Measurements from ENCODE around the gene DAAM1. TPM values are rescaled to one million over a fixed set of nuclear protein-coding genes. Genes with fewer than 3 reads are reported as not detected.

Gene DAAM1
- total RNA-seq, 8 experiments from 2014 or later = 23.1 to 115 (median 75.3) TPM

GRCh38 chr14:59347915-59348314 is 159.4 kb downstream of the DAAM1 start:
- Histone ChIP-seq H3K27ac (no peak overlapping the region), H3K4me3 (no peak overlapping the region), H3K4me1 (replicated peaks in 1 of 2) (peaks cover 24 to 29% of the 10 kb centered on the region in 2 donors)
- in situ Hi-C loops (cut with MboI; ENCODE audit: low pct_unique_long_range_greater_than_20kb in 2 of 9, low sequenced_read_pairs in 9 of 9, unreplicated experiment in 9 of 9) = no loop called here
- ATAC-seq (replicated peaks in 6 of 8) = no peak
- WGBS, 10 experiments = 85 to 100% (median 95%) methylated on average over 1 to 3 of the region's 3 CpGs; no CpG with 5 or more reads in 1 of the 10 experiments

- H3K4me1 ChIP-seq (replicated peaks in 1 of 2) = peaks cover 12 to 15% of the 10 kb centered on the region in 2 donors
- in situ Hi-C loops (cut with MboI; ENCODE audit: low pct_unique_long_range_greater_than_20kb in 2 of 9, low sequenced_read_pairs in 9 of 9, unreplicated experiment in 9 of 9) = no loop called here
- H3K4me3 ChIP-seq = no peak overlapping the region
- ATAC-seq (replicated peaks in 6 of 8) = no peak
- H3K27ac ChIP-seq = no peak overlapping the region
- 68 to 100% (median 82%) methylated on average over 1 to 4 of the region's 4 CpGs; no CpG with 5 or more reads in 1 of the 10 experiments for WGBS, 10 experiments
These were observed 160.8 kb downstream of the DAAM1 start for GRCh38 chr14:59349258-59349701.

DNA sequence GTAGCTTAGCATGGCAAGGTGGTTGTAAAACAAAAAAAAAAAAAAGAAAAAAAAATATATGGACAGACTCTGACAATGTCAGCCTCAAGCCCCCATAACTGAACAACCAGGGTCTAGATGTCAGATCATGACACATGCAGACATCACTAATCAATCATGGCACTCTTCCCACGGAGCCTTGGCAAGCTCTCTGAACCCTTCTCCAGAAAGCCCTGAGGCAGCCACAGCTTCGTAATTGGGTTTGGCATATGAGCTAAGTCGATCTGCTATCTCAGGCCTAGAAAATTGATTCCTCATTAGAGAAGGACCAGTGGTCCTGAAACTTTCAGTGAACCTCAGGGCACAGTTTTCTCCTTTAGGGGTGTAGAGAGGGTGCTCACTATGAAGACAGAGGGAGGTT is 164.5 kb downstream of the DAAM1 start:
- Histone ChIP-seq H3K4me1 (replicated peaks in 1 of 2) (no peaks in the 10 kb centered on the region), H3K4me3 (no peak overlapping the region), H3K27ac (no peak overlapping the region)
- in situ Hi-C loops (cut with MboI; ENCODE audit: low pct_unique_long_range_greater_than_20kb in 2 of 9, low sequenced_read_pairs in 9 of 9, unreplicated experiment in 9 of 9) = no loop called here
- ATAC-seq (replicated peaks in 6 of 8) = no peak
- 20 to 100% (median 90%) methylated on average over 1 to 3 of the region's 3 CpGs; no CpG with 5 or more reads in 5 of the 10 experiments for WGBS, 10 experiments

DNA sequence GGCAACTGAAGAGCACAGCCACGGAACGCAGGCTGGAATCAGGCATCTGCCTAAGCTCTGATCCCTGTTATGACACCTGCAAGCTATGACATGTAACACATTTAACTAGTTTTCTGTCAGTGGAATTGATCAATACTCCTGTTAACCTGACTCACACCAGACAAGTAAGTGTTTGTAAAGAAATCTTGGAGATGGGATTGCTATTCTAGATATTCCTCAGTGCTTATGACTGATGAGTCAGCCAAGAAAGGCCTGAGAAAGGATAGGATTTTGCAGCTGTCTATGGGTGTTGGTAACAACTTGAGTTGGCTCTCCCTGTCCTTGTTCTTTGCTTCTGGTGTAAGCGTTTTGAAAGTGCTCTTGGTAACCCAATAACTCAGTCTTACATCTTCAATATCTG is 166.2 kb downstream of the DAAM1 start:
- in situ Hi-C loops (cut with MboI; ENCODE audit: low pct_unique_long_range_greater_than_20kb in 2 of 9, low sequenced_read_pairs in 9 of 9, unreplicated experiment in 9 of 9) = no loop called here

DNA sequence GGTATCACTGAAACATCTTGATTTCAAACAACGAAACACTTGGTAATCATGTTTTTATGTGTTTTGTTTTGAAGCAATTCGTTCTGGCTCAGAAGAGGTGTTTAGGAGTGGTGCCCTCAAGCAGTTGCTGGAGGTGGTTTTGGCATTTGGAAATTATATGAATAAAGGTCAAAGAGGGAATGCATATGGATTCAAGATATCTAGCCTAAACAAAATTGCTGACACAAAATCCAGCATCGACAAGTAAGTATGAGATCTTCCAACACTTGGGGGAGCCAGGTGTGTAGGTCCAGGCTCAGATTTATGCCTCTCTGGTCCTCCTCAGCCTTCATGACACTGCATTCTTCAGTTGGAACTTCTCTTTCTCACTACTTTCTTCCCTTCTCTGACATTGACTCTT is 166.6 kb downstream of the DAAM1 start:
- Histone ChIP-seq H3K4me3 (no peak overlapping the region), H3K4me1 (replicated peaks in 1 of 2) (no peaks in the 10 kb centered on the region), H3K27ac (no peak overlapping the region)
- 11 to 100% (median 93%) methylated on average over 1 to 3 of the region's 3 CpGs for WGBS, 10 experiments
- in situ Hi-C loops (cut with MboI; ENCODE audit: low pct_unique_long_range_greater_than_20kb in 2 of 9, low sequenced_read_pairs in 9 of 9, unreplicated experiment in 9 of 9) = no loop called here
- peak in 2 of 8 experiments; percentile 2 to 10 for ATAC-seq (replicated peaks in 6 of 8)

More for the DNA sequence above, 166.2 kb downstream of the DAAM1 start:
- H3K27ac ChIP-seq = no peak overlapping the region
- peak in 3 of 8 experiments; percentile 32 to 60 (median 40) for ATAC-seq (replicated peaks in 6 of 8)
- 67 to 100% (median 97%) methylated on average over 1 to 3 of the region's 3 CpGs; no CpG with 5 or more reads in 1 of the 10 experiments for WGBS, 10 experiments
- H3K4me3 ChIP-seq = no peak overlapping the region
- H3K4me1 ChIP-seq (replicated peaks in 1 of 2) = no peaks in the 10 kb centered on the region

DNA sequence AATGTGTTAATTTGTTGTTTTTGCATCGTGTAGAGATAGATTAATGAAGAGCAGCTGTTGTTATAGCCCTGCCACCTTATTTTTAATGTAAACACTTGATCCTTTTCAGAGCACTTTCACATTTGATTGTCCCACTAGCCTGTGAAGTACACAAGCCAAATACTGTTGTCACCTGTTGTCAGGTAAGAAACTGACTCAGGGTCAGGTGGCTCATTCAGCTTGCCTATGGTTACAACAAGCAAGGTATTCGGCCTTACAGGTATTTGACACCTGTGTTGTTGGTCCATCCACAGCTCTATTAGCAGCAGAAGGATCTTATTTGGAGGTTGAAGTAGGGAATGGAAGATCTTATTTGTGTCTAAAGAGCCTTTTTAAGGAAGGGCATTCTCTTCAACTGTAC is 167.8 kb downstream of the DAAM1 start:
- 11 to 100% (median 86%) methylated on average over 1 to 2 of the region's 2 CpGs; no CpG with 5 or more reads in 1 of the 10 experiments for WGBS, 10 experiments
- H3K4me1 ChIP-seq (replicated peaks in 1 of 2) = no peaks in the 10 kb centered on the region
- H3K27ac ChIP-seq = no peak overlapping the region

DNA sequence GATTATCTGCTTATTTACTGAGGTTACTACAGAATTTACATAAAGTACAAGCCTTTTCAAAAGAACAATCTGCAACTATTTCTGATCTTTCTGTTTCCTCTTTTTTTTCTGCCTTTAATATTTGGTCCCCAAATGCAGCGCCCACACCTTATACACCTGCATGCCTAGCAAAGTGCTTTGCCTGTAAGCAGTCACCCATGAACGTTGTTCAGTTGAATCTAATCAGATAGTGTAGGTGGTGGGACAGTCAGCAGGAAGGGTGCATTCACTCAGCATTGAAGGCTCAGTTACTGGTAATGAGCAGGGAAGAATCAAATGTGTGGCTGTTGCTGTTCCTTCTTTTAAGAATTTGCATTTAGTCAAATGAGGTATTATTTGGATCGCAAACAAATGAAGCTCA is 168.3 kb downstream of the DAAM1 start:
- Histone ChIP-seq H3K27ac (no peak overlapping the region), H3K4me1 (replicated peaks in 1 of 2) (no peaks in the 10 kb centered on the region), H3K4me3 (no peak overlapping the region)
- WGBS, 10 experiments = 57 to 100% (median 91%) methylated on average over 1 to 3 of the region's 3 CpGs; no CpG with 5 or more reads in 3 of the 10 experiments
- ATAC-seq (replicated peaks in 6 of 8) = no peak
- in situ Hi-C loops (cut with MboI; ENCODE audit: low pct_unique_long_range_greater_than_20kb in 2 of 9, low sequenced_read_pairs in 9 of 9, unreplicated experiment in 9 of 9) = no loop called here

More for the DNA sequence above, 167.8 kb downstream of the DAAM1 start:
- no peak overlapping the region for H3K4me3 ChIP-seq
- ATAC-seq (replicated peaks in 6 of 8) = no peak
- in situ Hi-C loops (cut with MboI; ENCODE audit: low pct_unique_long_range_greater_than_20kb in 2 of 9, low sequenced_read_pairs in 9 of 9, unreplicated experiment in 9 of 9) = no loop called here

DNA sequence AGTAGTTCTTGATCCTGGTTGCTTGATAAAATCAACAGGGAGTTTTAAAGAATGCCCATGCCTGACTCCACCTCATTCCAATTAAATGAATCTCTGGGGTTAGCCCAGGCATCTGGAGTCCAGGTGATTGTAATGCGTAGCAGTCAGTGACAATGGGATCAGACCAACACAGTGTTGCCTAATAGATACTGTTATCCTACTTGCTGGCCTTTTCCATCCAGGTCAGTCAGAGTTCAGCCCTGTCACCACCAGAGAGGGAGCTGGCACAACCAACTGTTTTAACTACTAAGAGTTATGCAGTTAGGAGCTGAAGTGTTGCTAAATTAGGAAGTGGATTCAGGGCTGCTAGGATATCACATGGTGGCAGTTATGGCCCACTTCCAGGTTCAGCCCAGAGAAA is 169.6 kb downstream of the DAAM1 start:
- H3K4me1 ChIP-seq (replicated peaks in 1 of 2) = no peaks in the 10 kb centered on the region

DNA sequence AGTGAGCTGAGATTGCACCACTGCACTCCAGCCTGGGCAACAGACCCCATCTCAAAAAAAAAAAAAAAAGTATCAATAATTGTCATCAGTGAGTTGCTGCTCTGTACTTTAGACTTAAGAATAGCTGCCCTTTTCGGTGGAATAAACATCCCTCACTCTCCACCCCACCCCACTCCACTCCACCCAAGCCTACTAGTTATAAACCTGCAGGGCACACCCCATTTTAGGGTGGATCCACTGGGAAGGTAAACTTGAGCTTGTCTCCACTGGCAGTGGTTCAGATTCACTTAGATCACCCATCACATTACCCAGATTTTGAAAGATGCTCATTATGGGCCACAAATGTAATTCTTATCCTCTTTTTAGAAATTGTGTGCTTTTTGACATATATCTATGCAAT is 170.3 kb downstream of the DAAM1 start:
- H3K4me1 ChIP-seq (replicated peaks in 1 of 2) = no peaks in the 10 kb centered on the region
- ATAC-seq (replicated peaks in 6 of 8) = peak in 1 of 8 experiments; percentile 12

More for the DNA sequence above, 169.6 kb downstream of the DAAM1 start:
- in situ Hi-C loops (cut with MboI; ENCODE audit: low pct_unique_long_range_greater_than_20kb in 2 of 9, low sequenced_read_pairs in 9 of 9, unreplicated experiment in 9 of 9) = no loop called here
- H3K4me3 ChIP-seq = no peak overlapping the region
- H3K27ac ChIP-seq = no peak overlapping the region
- WGBS, 10 experiments = 0 to 57% (median 20%) methylated on average over 1 of the region's 1 CpG; no CpG with 5 or more reads in 5 of the 10 experiments
- peak in 6 of 8 experiments; percentile 56 to 86 (median 71) for ATAC-seq (replicated peaks in 6 of 8)

DNA sequence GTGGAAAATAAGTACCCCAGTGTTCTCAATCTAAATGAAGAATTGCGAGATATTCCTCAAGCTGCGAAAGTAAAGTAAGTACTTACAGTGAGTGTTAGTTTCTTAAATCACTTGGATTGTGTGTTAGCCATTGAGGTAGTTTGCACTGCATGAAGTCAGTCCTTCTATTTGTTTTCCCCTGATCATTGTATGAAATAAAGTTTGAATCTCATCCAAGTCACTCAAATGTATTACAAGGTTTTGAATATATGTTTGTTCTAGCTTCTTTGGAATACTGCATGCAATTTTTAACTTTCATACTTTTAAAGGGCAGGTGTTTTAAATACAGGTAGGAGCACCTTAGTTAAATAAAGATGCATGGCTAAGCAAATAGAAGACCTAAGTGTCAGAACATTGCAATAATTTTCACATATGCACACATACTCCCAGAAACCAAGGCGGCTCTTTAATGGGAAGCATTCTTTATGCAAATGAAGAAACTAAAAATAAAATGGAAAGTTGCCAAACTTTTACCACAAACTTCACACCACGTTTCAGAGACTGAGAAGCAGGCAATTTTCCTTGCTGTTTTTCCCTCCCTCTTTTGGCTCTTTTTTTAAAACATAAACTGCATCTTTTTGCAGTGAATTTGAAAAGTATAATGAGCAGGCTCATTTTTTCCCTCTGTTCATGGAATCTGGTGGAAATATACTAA is 171.1 kb downstream of the DAAM1 start:
- 36 to 86% (median 67%) methylated on average over 1 to 4 of the region's 4 CpGs; no CpG with 5 or more reads in 1 of the 10 experiments for WGBS, 10 experiments
- Histone ChIP-seq H3K4me1 (replicated peaks in 1 of 2) (no peaks in the 10 kb centered on the region), H3K27ac (no peak overlapping the region), H3K4me3 (no peak overlapping the region)
- in situ Hi-C loops (cut with MboI; ENCODE audit: low pct_unique_long_range_greater_than_20kb in 2 of 9, low sequenced_read_pairs in 9 of 9, unreplicated experiment in 9 of 9) = no loop called here
- peak in 3 of 8 experiments; percentile 1 to 28 (median 25) for ATAC-seq (replicated peaks in 6 of 8)

More for the DNA sequence above, 170.3 kb downstream of the DAAM1 start:
- H3K27ac ChIP-seq = no peak overlapping the region
- 14 to 100% (median 54%) methylated on average over 1 of the region's 1 CpG; no CpG with 5 or more reads in 6 of the 10 experiments for WGBS, 10 experiments
- in situ Hi-C loops (cut with MboI; ENCODE audit: low pct_unique_long_range_greater_than_20kb in 2 of 9, low sequenced_read_pairs in 9 of 9, unreplicated experiment in 9 of 9) = no loop called here
- no peak overlapping the region for H3K4me3 ChIP-seq

- no peak for ATAC-seq (replicated peaks in 6 of 8)
- in situ Hi-C loops (cut with MboI; ENCODE audit: low pct_unique_long_range_greater_than_20kb in 2 of 9, low sequenced_read_pairs in 9 of 9, unreplicated experiment in 9 of 9) = no loop called here
- no peak overlapping the region for H3K27ac ChIP-seq
- no peak overlapping the region for H3K4me3 ChIP-seq
- no peaks in the 10 kb centered on the region for H3K4me1 ChIP-seq (replicated peaks in 1 of 2)
These were observed 171.8 kb downstream of the DAAM1 start for GRCh38 chr14:59360233-59360632.

GRCh38 chr14:59360923-59361794 is 172.7 kb downstream of the DAAM1 start:
- Histone ChIP-seq H3K4me1 (replicated peaks in 1 of 2) (no peaks in the 10 kb centered on the region), H3K27ac (no peak overlapping the region), H3K4me3 (no peak overlapping the region)
- ATAC-seq (replicated peaks in 6 of 8) = peak in 3 of 8 experiments; percentile 7 to 54 (median 45)
- in situ Hi-C loops (cut with MboI; ENCODE audit: low pct_unique_long_range_greater_than_20kb in 2 of 9, low sequenced_read_pairs in 9 of 9, unreplicated experiment in 9 of 9) = no loop called here
- 68 to 100% (median 89%) methylated on average over 1 to 9 of the region's 13 CpGs for WGBS, 10 experiments

DNA sequence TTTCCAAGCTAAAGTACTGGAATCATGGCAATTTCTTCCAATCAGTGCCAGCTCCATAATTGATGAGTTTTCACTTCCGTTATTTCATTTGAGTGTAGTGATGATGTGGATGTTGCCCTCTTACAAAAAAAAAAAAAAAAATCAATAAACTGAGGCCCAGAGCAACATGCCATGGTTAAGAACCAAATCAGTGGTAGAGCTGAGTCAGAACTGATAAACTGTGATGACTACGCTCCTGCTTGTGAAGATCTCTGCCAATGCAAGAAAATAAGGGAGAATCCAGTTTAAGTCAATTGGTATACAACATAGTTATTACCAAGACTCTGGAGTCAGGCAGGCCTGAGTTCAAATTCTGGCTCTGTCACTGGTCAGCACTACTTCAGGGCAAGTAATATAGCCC is 174.0 kb downstream of the DAAM1 start:
- no peak overlapping the region for H3K4me3 ChIP-seq
- no peak overlapping the region for H3K27ac ChIP-seq
- peak in 1 of 8 experiments; percentile 66 for ATAC-seq (replicated peaks in 6 of 8)
- 80 to 100% (median 100%) methylated on average over 1 to 2 of the region's 2 CpGs; no CpG with 5 or more reads in 1 of the 10 experiments for WGBS, 10 experiments
- no peaks in the 10 kb centered on the region for H3K4me1 ChIP-seq (replicated peaks in 1 of 2)
- in situ Hi-C loops (cut with MboI; ENCODE audit: low pct_unique_long_range_greater_than_20kb in 2 of 9, low sequenced_read_pairs in 9 of 9, unreplicated experiment in 9 of 9) = no loop called here
